Activated naive CD8-positive, alpha-beta T cell treated with anti-CD3 and anti-CD28 coated beads for 36 hours (primary cell): ENCODE results near the gene CCDC89. TPM values are rescaled to one million over a fixed set of nuclear protein-coding genes. Genes with fewer than 3 reads are reported as not detected.
"Not testable (repeated sequence)": the region's sequence is repeated elsewhere in the genome, so short reads cannot be mapped to it uniquely, and the experiment has no call there.

Source experiments
- DNase-seq: peaks from one replicate; pipeline ENCODE4 v3.0.0; 2021
- H3K27ac Mint-ChIP-seq: one replicate; pipeline ENCODE4 v1.8.0; 2022; ENCODE audit warnings: mild to moderate bottlenecking, moderate library complexity, mixed read lengths
- H3K27me3 Mint-ChIP-seq: one replicate; pipeline ENCODE4 v1.8.0; 2022; ENCODE audit warnings: mild to moderate bottlenecking, mixed read lengths
- H3K36me3 Mint-ChIP-seq: one replicate; pipeline ENCODE4 v1.8.0; 2021; ENCODE audit warnings: mild to moderate bottlenecking, mixed read lengths
- H3K4me1 Mint-ChIP-seq: one replicate; pipeline ENCODE4 v1.8.0; 2021; ENCODE audit warnings: mixed read lengths
- H3K4me3 Mint-ChIP-seq: one replicate; pipeline ENCODE4 v1.8.0; 2022; ENCODE audit warnings: mild to moderate bottlenecking, moderate library complexity, mixed read lengths
- H3K9me3 Mint-ChIP-seq: one replicate; pipeline ENCODE4 v1.8.0; 2022; ENCODE audit warnings: mixed read lengths
- total RNA-seq, 2 experiments: library from RNA; stranded (reverse); gene quantifications; one replicate each; pipeline ENCODE4 v1.2.3, GENCODE V29; 2021

The CCDC89 gene
- total RNA-seq, 2 experiments from 2014 or later: not detected

DNA sequence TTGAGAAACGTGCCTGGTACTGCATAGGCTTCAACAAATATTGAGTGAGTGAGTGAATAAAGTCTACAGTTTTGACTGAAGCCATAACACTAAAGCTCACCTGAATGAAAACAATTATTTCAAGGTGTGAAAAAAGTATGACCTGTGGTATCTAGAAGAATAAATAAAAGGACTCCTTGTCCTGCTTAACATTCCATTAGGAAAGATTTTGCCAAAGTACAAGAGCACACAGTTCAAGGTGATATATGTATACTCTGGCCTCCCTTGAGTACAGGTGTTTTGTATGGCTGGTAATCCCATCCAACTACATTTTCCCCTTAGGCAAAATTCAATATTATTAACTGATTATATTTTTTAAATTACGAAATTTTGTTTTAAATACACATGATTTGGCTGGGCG is 19.3 kb downstream of the CCDC89 start:
- Mint-ChIP-seq H3K27ac (no peak overlapping the region), H3K4me1 (peaks cover 8% of the 10 kb centered on the region), H3K27me3 (peaks cover 3% of the 10 kb centered on the region), H3K36me3 (peaks cover 15% of the 10 kb centered on the region), H3K9me3 (no peaks in the 10 kb centered on the region), H3K4me3 (no peak overlapping the region)
- no peak for DNase-seq

DNA sequence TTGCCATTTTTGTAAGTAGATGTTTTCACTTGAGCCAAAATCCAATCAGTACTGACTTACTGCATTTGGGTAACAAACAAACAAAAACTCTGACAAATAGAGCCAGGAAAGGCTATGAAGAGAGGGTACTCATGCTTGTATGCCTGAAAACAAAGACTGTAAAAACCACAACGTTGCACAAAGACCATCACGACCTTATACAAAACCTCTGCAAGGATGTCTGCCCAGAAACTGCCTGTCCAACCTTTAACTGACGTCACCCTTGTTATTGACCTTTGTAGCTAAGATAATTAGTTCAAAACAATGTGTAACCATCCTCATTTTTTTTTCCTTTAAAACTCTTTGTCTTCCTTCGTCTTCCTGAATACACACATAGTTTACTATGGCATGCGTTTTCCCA is 20.3 kb downstream of the CCDC89 start:
- Mint-ChIP-seq H3K27me3 (peaks cover 3% of the 10 kb centered on the region), H3K27ac (peak overlapping the region; percentile 98), H3K9me3 (no peaks in the 10 kb centered on the region), H3K4me3 (peak overlapping the region; percentile 98), H3K36me3 (peaks cover 24% of the 10 kb centered on the region), H3K4me1 (peaks cover 16% of the 10 kb centered on the region)
- no peak for DNase-seq

DNA sequence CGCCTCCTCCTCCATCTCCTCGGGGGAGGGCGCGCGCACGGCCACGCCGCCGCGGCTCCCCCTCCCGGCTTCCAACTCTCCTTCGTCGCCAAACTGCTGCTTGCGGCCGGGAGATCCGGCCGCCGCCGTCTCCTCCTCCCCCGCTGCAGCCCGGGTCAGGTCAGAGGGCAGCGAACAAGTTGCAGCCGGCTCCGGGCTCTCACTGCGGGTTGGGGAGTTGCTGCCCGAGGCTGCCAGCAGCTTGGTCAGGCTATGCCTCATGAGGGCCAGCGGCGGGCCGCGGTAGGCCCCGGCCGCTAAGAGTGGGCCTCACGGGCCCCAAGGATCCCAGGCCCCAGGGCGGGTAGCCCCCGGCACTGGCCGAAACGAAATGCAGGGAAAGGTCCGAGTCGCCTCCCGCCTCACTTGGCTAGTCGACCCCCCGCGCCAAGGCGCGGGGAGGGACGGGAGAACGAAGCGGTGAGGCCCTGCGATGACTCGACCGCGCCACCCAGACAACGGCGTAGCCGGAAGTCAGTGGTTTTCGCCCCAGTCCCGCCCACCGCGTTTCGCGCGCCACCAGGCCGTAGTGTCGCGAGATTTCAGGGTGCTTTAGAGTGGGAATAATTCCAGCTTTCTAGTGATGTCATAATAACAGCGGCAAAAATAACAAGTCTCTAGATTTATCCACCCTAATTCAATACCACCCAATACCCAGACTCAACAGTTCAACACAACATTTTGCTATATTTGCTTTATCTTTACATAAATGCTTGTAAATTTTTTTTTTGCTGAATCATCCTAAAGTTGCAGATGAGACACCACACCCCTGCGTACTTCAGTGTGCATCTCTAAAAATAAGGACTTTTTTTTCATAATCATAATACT is 21.1 kb downstream of the CCDC89 start, which contains the start of gene CREBZF:
CREBZF (minus strand) TSS at position 515 of the 867 bp plus-strand sequence; CDS start at position 261, 254 bp downstream.
- Mint-ChIP-seq H3K9me3 (no peaks in the 10 kb centered on the region), H3K27ac (peak within 1 kb of the TSS; percentile 98), H3K4me1 (peaks cover 24% of the 10 kb centered on the region), H3K27me3 (peaks cover 3% of the 10 kb centered on the region), H3K4me3 (peak within 1 kb of the TSS; percentile 98), H3K36me3 (peaks cover 32% of the 10 kb centered on the region)
- peak; percentile 95 for DNase-seq

DNA sequence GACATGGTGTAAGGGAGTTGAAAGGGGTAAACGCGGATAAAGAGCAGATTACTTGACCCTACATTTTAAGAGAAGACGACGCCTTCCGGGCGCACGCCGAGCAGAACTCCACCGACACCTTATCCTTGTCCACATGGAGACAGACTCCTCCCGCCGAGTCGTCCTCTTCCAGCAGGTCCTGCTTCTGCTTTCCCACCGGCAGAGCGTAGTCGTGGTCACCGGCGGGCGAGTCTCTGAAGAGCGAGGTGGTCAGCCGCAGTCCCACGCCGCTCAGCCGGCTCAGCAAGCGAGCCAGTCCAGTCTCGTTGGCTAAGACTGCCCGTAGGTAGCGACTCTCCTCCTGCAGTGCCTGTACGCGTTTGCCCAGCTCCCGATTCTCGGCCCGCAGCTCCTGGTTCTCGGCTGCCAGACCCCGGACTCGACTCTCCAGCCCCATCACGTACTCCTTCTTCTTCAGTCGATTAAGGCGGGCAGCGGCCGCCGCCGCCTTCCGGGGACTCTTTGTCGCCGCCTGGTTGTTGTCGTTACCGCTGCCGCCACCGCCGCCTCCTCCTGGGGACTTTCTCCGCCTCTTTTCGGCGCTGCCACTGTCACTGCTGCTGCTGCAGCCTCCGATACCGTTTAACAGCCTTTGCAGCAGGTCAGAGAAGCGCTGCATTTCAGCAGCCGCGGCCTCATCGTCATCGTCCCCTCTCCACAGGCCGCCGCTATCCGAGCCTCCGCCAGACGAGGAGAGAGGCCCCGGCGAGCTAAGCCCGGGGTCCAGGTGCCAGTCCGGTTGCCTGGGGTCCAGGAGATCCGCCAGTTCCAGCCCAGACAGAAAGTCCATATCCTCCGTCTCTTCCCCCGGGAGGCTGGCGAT is 22.0 kb downstream of the CCDC89 start:
- Mint-ChIP-seq H3K36me3 (peaks cover 36% of the 10 kb centered on the region), H3K27ac (peak overlapping the region; percentile 98), H3K9me3 (no peaks in the 10 kb centered on the region), H3K27me3 (peaks cover 3% of the 10 kb centered on the region), H3K4me1 (peaks cover 32% of the 10 kb centered on the region), H3K4me3 (peak overlapping the region; percentile 98)
- peak; percentile 88 for DNase-seq

DNA sequence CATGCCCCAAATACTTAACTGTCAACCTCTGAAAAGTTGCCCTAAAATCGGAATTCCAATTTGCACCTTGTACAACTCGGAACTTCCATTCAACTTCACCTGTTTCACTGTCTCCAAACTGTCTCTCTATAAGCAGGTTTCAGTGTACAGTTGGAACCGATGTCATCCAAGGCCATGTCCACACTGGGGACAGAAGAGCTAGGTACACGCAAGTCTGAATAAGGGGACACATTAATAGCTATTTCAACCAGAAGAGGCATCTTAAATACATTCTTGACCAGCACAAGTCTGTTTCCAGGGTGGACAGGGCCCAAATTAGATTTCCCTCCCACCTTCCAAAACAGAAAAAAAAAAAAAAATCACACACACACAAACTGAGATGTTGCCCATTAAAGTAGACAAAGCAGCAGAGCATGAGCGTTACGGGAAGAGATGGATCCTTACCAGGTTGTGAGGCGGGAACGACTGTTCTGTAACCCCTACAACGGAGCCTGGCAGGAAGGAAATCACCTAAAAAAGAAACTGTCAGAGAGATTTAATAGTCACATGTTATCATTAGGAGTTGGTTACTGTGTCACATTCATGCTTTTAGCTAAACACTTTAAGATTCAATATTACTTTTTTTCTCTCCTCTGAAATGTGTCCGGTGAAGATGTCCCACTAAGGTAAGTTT is 22.8 kb downstream of the CCDC89 start:
- Mint-ChIP-seq H3K36me3 (peaks cover 40% of the 10 kb centered on the region), H3K4me1 (peaks cover 38% of the 10 kb centered on the region), H3K27me3 (peaks cover 3% of the 10 kb centered on the region), H3K27ac (peak overlapping the region; percentile 98), H3K9me3 (no peaks in the 10 kb centered on the region), H3K4me3 (peak overlapping the region; percentile 98)
- DNase-seq: no peak

DNA sequence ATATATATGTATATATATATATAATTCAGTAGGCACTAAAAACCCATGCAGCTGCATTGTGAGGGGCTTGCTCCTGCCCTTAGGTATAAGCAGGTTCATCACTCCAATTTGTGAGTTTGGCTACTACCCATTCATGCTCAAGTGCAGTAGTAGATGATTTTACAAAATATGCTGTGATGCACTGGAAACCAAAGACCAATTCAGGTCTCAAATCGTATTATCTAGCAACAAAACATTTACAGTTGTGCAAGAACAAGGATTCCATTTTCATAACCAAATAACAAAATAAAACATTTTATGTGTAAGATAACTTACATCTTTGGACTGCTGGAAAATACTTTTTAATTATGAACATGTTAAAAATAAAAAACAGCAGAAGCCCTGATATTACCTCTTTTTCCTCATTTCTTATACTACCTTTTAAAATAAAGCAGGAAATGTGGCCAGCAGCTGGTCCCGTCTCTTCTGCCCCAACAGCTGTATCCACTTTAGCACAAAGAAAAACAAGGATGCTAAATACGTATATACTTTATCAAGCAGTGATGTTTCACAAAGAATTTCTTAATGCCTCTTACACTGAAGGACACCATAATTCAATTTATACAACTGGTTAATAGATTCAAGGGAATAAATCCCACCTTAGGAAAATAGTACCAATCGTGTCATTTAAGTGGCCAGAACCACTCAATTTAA is 23.9 kb downstream of the CCDC89 start:
- Mint-ChIP-seq H3K27ac (no peak overlapping the region), H3K9me3 (no peaks in the 10 kb centered on the region), H3K4me1 (peaks cover 42% of the 10 kb centered on the region), H3K36me3 (peaks cover 42% of the 10 kb centered on the region), H3K4me3 (peak overlapping the region; percentile 76), H3K27me3 (peaks cover 3% of the 10 kb centered on the region)
- DNase-seq: no peak

DNA sequence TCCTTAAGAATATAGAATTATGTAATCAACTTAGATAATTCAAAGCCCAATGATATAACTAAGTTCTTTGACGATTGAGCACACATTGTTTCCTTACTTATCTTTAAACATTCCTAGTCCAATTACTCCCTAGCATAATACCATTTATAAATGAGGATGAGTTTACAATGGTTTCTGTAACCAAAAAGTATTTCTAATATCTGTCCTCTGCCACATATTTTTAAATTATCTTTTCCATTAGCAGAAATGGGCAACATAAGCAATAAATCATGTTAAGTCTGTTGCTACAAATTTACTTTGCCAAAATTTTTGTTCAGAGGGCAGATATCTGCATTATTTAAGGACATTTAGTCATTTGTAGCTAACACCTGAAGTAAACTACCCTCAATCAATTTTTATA is 27.8 kb downstream of the CCDC89 start:
- no peaks in the 10 kb centered on the region for H3K9me3 Mint-ChIP-seq
- H3K4me3 Mint-ChIP-seq: no peak overlapping the region
- DNase-seq: no peak
- peaks cover 53% of the 10 kb centered on the region for H3K4me1 Mint-ChIP-seq
- H3K27ac Mint-ChIP-seq: no peak overlapping the region
- H3K27me3 Mint-ChIP-seq: no peaks in the 10 kb centered on the region
- H3K36me3 Mint-ChIP-seq: peaks cover 38% of the 10 kb centered on the region

DNA sequence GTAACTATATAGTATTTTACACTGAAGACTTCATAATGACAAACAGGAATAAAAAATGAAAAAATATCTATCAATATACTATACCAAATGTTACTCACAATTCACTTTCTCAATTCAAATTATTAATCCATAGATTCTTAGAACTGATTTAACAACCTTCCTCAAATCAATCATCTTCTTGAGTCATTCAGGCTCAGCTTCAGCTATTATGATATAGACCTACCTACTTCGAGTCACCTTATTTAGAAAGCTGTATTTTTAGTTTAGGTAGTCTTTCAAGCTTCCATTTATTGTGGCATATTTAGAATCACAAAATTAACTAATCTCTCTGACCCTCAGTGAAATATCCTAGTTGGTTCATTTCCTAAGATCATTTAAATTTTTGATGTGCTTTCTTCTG is 29.2 kb downstream of the CCDC89 start:
- Mint-ChIP-seq H3K27me3 (no peaks in the 10 kb centered on the region), H3K27ac (peak overlapping the region; percentile 72), H3K9me3 (no peaks in the 10 kb centered on the region), H3K4me3 (no peak overlapping the region), H3K4me1 (peaks cover 63% of the 10 kb centered on the region), H3K36me3 (peaks cover 34% of the 10 kb centered on the region)
- no peak for DNase-seq

DNA sequence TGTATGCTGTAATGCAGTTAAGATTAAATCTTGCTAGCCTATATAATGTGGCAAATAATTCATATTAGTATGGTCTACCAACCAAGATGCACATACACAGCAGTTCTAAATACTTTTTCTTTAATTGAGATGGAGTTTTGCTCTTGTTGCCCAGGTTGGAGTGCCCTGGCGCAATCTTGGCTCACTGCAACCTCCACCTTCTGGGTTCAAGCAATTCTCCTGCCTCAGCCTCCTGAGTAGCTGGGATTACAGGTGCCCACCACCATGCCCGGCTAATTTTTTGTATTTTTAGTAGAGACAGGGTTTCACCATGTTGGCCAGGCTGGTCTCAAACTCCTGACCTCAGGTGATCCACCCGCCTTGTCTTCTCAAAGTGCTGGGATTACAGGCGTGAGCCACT is 31.7 kb downstream of the CCDC89 start:
- Mint-ChIP-seq H3K36me3 (peaks cover 20% of the 10 kb centered on the region), H3K4me1 (peaks cover 52% of the 10 kb centered on the region)
- H3K27ac Mint-ChIP-seq, H3K9me3 Mint-ChIP-seq, H3K4me3 Mint-ChIP-seq, DNase-seq, H3K27me3 Mint-ChIP-seq: not testable (repeated sequence)

DNA sequence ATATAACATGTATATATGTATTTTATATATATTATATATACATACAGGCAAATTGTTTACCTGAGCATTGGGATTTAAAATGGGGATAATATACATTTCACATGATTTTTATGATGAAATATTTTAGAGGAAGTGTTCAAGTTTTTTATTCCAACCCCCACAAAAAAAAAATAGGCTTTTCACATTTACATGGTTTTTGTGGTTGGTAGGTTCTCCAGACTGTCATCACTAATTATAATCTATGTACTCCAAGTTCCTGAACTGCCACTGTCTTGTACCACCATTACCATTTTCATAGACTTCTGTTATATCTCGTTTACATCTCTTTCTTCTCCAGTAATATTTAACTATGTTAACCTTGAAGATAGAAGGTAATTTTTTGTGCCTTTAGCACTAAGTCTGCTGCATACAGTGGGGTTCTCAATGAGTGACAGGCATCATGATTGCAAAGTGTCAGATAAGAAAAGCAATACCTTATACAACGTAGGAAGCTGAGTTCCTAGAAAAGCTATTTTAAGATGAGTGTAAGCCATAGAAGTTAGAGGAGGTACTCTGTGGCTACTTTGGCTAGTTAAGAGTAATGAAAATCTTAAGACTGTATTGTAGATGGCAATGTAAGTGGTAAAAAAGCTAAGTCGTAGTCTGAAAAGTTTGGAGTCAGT is 33.1 kb downstream of the CCDC89 start:
- Mint-ChIP-seq H3K4me1 (peaks cover 45% of the 10 kb centered on the region), H3K27me3 (no peaks in the 10 kb centered on the region), H3K36me3 (peaks cover 16% of the 10 kb centered on the region), H3K9me3 (no peaks in the 10 kb centered on the region), H3K27ac (peak overlapping the region; percentile 36), H3K4me3 (no peak overlapping the region)
- no peak for DNase-seq

DNA sequence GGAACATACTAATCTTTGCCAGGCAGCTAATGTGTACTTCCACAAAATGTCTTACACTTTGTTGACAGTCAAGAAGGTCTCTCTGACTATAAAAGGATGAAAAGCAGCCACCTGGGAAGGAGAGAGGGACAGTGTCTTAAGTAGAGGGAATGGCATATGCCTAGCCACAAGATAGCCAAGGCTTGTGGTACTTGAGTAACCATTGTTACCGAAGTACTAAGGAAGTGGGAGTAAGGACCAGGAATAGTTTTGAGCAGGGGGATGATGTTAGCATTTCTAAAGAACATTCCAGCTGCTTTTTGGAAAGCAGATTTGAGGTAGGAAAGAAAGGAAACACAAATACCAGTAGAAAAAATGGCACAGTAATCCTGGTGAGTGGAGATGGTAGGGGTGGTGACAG is 34.9 kb downstream of the CCDC89 start:
- Mint-ChIP-seq H3K4me3 (no peak overlapping the region), H3K9me3 (no peaks in the 10 kb centered on the region), H3K36me3 (peaks cover 11% of the 10 kb centered on the region), H3K27me3 (no peaks in the 10 kb centered on the region), H3K27ac (peak overlapping the region; percentile 50), H3K4me1 (peaks cover 36% of the 10 kb centered on the region)
- no peak for DNase-seq

DNA sequence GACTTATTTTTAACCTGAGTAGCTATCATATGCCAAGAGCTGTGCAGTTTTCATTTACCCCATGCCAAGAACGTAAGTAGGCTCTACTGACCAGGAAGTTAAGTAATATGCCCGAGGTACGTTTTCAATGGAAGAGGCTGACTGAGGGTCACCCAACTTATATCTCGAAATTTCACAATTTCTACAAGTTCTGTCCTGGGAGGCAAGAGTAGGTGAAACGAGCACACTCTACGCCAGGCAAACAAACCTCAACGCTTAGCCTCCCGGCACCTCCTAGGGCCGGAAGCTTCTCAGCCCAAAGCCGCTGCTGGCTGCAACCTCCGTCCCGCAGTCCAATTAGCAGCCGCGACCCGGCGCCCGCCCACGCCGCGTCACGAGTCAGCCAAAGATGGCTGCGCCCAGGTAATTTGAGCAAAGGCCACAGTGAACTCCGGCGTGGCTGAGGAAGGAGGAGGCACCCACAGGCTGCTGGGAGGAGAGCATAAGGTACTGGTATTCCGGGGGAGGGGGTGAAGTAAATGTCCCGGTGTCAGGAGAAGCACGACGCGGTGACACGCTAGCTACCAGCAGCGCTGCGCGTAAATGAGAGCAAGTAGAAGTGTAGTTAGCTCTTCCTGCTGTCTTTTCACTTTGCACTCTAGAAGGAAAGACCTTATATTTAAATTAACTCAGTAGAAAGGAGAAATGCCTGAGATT is 38.2 kb downstream of the CCDC89 start, which contains the start of gene TMEM126A:
TMEM126A (plus strand) TSS at position 364 of the 696 bp plus-strand sequence. CDS start 2,289 bp downstream, outside the sequence.
- peak; percentile 94 for DNase-seq
- H3K27ac Mint-ChIP-seq: peak within 1 kb of the TSS; percentile 87
- H3K4me1 Mint-ChIP-seq: peaks cover 21% of the 10 kb centered on the region
- H3K4me3 Mint-ChIP-seq: peak within 1 kb of the TSS; percentile 90
- peaks cover 9% of the 10 kb centered on the region for H3K36me3 Mint-ChIP-seq
- H3K27me3 Mint-ChIP-seq: peaks cover 11% of the 10 kb centered on the region
- no peaks in the 10 kb centered on the region for H3K9me3 Mint-ChIP-seq

DNA sequence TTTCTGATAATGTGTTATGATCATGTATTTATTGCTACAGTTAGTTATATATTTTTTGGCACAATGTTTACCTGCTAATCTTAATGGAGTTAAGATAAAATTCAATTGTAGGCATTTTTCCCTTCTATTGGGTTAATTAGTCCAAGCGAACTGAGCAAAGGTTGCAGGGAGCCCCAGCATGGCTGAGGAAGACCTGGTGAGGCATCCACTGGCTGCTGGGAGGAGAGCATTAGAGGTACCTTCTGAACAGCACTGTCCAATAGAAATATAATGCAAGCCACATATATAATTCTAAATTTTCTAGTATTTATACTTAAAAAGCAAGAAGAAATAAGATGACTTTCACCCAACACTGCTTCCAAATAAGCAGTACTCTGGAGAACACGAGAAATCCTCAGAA is 38.9 kb downstream of the CCDC89 start:
- Mint-ChIP-seq H3K27me3 (peaks cover 14% of the 10 kb centered on the region), H3K27ac (peak overlapping the region; percentile 87), H3K4me3 (peak overlapping the region; percentile 90), H3K36me3 (peaks cover 9% of the 10 kb centered on the region), H3K9me3 (no peaks in the 10 kb centered on the region), H3K4me1 (peaks cover 17% of the 10 kb centered on the region)
- no peak for DNase-seq
